Measurements from ENCODE around the gene SP140L. TPM values are rescaled to one million over a fixed set of nuclear protein-coding genes. Genes with fewer than 3 reads are reported as not detected.
"Not testable (repeated sequence)": the region's sequence is repeated elsewhere in the genome, so short reads cannot be mapped to it uniquely, and the experiment has no call there.

Gene SP140L
- total RNA-seq, result 10 to 100 TPM; 18.6 to 23.4 TPM
- long read RNA-seq, transcript SP140L-203 (19 exons, 2,665 nt), result major isoform, 5 of 15 reads
- long read RNA-seq, partial matches to known transcripts, result 2 of 15 reads
- long read RNA-seq, other reads (novel, unspliced or antisense), result 6 of 15 reads

DNA sequence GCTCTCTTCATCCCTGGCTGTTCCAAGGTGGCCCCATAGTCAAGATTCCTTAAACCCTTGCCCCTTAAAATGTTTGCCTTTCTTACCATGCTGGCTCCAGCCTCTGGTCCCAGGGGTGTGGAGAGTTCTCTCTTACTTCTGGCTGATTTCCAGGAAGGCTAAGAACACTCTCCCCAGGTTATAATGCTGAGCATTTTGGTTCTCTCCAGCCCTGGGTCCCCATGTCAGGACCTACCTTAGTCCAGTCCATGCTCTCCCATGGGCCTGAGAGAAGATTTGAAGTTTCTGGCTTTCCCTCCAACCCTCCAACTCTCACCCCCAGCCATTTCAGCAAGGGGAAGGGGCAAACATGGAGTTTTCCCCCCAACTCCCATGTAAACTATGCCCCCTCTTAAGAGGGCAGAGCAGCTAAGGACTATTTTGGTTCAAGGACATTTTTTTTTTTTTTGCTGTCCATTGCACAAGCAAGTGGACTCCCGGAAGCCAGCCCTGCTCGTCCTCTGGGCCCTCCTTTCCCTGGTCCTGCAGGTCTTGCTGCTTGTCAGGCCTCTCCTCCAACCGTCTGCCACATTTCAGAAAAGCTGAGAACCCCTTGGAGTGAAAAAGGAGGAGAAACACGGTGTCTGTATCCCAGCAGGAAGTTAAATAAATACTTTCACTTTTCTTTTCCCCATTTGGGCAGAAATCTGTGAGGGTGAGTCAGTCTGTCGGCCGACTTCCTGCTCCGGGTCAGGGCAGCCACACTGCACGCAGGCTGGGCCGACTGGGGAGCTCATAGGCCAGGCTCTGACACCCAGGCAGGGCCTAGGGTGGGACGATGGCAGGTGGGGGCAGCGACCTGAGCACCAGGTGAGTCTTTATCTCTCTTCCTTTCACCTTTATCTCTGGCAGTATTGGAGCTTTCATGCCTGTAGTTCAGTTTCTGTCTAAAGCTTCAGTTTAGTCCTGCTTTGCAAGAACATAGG is at the start of gene SP140L:
Gene SP140L, plus strand, starts transcription at position 741 of the 965 bp plus-strand sequence. Its CDS starts 77 bp downstream, at position 818.
- intact Hi-C loops (cut with DNase I, micrococcal nuclease), result no loop called here
- ATAC-seq, result peak; percentile 98
- DNase-seq, result peak; percentile 84 to 90

DNA sequence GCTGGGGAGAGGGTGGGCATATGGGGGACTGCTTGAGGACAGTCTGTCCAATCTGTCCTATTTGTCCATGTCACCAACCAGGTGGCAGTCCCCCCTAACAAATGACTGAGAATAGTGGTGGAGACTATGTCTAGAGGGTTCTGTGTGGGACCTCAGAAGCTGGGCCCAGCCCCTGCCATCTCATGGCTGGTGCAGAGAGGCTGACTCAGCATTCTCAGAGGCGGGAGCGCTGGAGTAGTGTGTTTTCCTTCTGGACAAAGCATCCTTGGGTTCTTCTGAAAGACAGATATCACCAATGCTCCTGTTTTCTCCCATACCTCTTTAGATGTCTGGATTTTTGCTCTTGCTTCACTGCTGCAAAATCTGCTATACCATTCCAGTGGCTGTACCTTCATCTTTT is 44.1 kb upstream of the SP140L start:
- no peak for ATAC-seq
- intact Hi-C loops (cut with DNase I, micrococcal nuclease), result no loop called here
- no peak for DNase-seq

DNA sequence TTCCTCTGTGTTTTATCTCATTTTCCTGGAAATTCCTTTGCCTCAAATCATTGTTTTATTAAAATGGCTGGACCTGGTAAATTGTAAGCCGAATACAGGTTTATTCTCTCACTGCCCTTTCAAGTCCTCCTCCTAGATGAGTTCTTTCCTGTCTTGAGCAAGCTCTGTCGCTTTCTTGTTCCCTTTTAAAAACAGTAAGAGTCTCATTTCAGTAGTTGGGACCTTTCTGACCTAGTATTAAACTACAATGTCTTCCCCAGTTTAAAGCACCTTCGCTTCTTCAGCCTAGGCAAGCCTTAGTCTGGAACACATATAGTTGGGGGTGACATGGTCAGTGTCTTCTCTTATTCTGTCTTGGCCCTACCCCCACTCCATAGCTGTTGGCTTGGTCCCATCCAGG is 40.9 kb upstream of the SP140L start:
- DNase-seq (no peak), ATAC-seq (no peak)
- intact Hi-C loops (cut with DNase I, micrococcal nuclease), result no loop called here

DNA sequence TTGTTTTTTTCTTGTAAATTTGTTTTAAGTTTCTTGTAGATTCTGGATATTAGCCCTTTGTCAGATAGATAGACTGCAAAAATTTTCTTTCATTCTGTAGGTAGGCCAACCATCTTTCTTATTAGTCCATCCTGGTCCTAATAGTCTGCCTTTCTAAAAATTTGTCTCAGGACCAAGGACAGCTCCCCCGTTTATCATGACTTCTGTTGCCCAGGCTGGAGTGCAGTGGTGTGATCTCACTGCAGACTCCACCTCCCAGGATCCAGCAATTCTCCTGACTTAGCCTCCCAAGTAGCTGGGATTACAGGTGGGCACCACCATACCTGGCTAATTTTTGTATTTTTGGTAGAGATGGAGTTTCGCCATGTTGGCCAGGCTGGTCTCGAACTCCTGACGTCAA is 37.7 kb upstream of the SP140L start:
- DNase-seq; intact Hi-C loops (cut with DNase I, micrococcal nuclease); ATAC-seq: not testable (repeated sequence)

DNA sequence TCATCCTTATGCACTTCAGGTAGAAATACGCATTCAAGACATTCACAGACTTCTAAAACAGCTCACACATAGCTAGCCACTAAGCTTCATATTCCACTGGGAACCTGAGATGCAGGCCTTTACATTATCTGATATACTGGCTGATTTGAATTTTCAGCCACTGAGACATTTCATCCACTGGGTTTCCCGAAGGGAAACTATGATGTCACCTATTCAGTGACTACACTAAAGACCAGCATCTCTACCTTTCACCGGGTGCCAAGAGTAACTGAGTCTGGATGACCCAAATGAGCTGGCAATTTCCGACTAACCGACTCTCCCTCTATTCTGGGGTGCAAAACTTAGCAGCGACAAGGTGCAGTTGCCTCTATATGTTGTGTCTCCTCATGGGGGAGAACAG is 31.8 kb upstream of the SP140L start:
- ATAC-seq, result no peak
- no peak for DNase-seq
- intact Hi-C loops (cut with DNase I, micrococcal nuclease), result no loop called here

DNA sequence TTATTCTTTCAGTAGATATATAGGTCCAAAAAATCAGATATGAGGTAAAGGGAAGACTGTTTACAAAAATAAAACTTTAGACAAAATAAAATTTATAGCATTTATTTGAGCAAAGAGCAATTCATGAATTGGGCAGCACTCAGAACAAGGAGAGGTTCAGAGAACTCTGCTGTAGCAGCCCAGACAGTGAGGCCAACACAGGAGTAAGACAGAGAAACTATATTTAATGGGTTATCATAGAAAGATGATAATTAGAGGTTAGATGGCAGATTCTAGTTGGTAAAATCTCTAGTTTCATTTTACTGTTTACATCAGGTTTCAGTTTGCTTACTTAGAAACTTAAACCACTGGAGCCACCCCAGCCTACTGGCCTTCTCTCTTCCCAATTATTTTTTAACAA is 30.1 kb upstream of the SP140L start:
- no peak for DNase-seq
- ATAC-seq, result no peak
- intact Hi-C loops (cut with DNase I, micrococcal nuclease), result no loop called here

DNA sequence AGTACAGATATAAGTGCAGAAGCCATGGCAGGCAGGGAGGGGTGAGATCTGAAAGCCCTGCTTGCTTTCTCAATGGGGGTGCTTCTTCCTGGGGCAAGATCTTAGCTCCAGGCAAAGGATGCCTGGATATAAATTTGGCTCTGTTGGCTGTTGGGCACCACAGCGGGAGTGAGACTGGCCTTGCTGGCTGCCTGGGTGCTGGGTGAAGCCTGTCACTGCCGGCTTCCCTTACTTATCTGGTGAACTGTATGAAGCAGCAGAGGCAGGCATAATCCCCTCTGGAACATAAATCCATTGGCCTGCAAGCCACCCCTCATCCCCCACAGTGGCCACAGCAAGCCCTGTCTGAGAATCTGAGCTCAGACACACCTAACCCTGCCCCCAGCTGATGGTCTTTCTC is 27.4 kb upstream of the SP140L start:
- no peak for DNase-seq
- intact Hi-C loops (cut with DNase I, micrococcal nuclease), result no loop called here
- ATAC-seq, result no peak

DNA sequence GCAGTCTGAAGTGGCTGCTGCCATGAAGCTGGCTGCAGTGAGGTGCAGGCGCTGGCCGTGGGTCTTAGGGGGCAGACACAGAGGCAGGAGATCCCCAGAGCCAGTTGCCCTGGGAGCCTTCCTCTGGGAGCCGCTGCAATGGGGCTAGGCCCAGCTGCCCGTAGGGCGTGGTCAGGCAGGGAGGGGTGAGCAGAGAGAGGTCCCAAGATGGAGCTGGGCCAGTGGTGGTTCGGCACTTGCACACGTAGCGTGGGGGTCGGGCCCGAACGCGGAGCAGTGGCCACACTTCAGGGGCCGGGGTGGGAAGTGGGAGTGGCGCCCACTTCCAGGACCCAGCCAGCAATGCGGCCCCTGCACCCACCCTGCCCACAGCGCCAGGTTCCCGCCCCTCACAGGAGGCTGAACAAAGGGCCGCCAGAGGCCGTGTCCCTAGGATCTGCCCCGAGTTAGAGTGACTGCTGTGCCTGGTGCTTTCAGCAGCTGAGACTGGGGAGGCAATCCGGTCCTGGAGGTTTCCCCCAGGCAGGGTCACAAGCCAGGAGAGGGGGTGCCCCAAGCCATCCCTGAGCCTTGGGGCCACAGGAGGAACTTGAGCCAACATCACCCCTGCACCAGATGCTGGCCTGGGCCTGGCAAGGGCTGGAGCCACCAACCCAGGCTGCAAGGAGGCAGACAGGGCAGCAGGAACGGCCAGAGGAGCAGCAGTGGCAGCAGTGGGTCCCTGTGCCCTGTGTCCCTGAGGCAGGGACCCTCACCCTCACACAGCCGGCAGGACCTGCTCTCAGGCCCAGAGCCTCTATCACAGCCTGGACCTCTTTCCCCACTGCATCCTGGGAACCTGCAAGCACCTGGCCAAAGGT is 21.3 kb upstream of the SP140L start:
- DNase-seq (no peak), ATAC-seq (no peak)
- intact Hi-C loops (cut with DNase I, micrococcal nuclease), result no loop called here

DNA sequence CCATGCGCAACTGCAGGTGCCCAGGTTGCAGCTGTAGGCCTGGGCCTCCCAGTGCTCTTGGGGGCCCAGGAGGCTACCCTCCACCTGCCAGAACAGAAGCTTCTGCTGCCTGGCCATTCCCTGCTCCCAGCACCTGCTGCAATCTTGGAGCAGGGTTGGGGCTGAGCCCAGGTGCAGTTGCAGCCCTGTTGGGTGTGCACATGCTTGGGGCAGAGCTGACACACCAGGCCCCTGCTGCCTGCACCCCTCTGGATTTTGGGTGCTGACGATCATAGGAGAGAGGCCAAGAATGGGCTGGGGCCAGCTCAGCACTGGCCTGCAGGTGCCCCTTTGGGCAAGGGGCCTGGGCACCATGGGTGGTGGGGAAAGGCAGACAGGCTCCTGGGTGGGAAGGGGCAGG is 20.5 kb upstream of the SP140L start:
- intact Hi-C loops (cut with DNase I, micrococcal nuclease), result no loop called here
- ATAC-seq (no peak), DNase-seq (no peak)

DNA sequence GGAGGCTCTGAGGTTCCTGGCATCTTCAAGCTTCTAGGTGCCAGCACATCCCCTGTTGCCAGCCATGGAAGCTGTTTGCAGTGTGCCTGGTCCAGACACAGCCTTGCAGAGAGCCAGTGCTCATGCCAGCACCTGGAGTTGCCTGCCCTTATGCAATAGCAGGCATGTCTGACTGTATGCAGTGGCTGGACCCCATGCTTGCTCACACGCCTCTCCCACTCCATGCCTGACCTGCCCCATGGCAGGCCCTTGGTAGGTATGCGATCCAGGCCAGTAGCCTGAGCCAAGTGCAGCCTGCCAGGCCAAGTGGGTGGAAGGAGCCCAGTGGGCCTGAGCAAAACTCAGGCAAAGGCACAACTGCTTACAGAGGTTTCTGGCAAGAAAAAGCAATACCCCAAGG is 19.5 kb upstream of the SP140L start:
- intact Hi-C loops (cut with DNase I, micrococcal nuclease), result no loop called here
- ATAC-seq, result no peak

DNA sequence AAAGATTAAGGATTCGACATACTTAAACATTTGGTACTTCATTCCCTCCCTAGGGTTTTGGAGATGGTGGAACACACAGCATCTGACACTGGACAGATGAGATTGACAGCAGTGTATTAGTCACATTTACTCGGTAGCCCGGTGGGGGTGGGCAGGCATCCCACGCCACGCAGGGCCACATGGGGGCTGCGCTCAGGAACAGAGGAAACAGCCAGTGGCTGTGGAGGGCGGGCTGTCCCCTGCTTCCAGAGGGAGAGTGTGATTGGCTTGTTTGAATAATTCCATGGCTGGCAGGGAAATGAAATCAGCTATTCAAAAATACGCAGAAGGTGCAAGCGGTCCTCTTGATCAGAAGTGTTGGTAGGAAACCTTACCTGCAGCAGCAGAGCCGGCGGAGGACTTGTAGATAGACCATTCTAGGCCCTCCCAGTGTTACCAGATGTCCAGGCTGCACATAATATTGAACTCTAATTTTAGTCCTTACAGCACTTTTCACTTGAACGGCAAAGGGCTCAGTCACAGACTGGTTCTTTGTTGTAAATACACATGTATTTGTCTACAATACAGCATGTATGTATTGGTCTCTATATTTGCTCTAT is 18.5 kb upstream of the SP140L start:
- intact Hi-C loops (cut with DNase I, micrococcal nuclease), result no loop called here
- no peak for DNase-seq
- ATAC-seq, result no peak

More for the DNA sequence above, 19.5 kb upstream of the SP140L start:
- DNase-seq, result no peak

DNA sequence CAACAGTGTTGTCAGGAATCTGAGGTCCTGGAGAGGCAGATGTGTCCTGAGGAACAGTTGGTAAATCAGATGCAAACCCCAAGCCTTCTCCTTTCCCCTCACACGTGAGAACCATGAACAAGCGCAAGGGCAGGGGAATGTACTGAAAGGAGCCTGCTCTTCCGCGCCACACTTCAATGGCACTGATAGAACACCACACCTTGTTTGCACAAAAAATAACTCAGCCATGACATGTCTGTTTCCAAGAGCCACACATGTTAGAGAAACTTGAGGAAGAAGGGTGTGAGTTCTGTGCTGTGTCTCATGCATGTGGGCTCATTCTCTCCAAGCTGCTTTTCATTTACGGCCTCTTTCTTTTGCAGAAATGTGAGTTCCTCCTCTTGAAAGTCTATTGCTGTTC is 16.2 kb upstream of the SP140L start:
- DNase-seq; intact Hi-C loops (cut with DNase I, micrococcal nuclease); ATAC-seq: not testable (repeated sequence)

DNA sequence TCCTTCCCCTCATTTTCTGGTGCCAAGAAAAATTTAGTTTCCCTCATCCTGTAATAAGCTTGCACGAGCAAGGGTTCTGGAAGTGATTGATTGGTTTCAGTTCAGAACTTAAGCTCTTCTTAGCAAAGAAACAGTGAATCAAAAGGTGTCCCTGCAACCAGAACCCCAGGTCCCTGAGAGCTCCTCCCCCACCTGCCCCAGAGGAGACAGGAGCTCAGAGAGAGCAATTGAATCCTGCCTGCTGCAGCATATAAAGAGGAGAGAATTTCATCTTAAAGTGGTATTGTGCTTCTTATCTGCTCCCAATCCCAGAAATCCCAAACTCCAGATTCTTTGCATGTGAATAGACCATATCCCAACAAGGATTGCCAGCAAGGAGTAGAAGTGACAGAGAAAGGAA is 15.4 kb upstream of the SP140L start:
- DNase-seq; ATAC-seq; intact Hi-C loops (cut with DNase I, micrococcal nuclease): not testable (repeated sequence)

DNA sequence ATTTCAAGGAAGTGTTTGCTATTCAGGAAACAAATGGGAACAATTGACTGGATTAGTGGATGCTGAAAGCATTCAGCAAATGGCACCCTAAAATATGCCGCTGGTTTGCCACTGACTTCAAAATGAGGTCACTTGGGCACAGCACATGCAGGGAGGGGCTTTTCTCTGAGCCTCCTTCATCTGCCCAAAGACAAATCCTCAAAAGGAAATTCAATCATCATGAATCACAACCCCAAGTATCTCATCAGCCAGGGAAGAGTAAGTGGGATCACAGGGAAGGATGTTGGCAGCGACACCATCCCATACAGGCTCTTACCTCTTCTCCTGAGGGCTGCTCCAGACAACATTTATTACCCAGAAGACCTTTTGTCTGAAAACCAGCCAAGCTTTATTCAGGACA is 14.4 kb upstream of the SP140L start:
- ATAC-seq, result no peak
- intact Hi-C loops (cut with DNase I, micrococcal nuclease), result no loop called here

DNA sequence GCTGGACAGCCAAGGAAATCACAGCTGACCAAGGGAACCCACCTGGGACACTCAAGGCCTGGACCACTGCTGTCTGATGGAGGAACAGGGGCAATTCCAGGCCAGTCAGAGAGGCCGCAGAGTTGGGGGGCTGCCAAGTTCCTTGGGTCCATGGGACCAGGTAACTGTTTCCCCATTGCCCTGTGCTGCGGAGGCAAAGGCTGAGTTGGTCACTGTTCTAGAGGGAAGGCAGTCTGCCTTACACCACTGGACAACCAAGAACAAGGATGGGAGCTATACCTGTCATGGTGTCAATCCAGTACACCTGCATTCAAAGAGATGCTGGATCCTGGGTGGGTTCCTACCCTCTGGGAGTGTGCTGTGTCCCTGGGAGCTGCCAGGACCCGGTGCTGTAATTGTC is 9.6 kb upstream of the SP140L start:
- intact Hi-C loops (cut with DNase I, micrococcal nuclease), result no loop called here
- DNase-seq, result no peak
- no peak for ATAC-seq

More for the DNA sequence above, 14.4 kb upstream of the SP140L start:
- no peak for DNase-seq

DNA sequence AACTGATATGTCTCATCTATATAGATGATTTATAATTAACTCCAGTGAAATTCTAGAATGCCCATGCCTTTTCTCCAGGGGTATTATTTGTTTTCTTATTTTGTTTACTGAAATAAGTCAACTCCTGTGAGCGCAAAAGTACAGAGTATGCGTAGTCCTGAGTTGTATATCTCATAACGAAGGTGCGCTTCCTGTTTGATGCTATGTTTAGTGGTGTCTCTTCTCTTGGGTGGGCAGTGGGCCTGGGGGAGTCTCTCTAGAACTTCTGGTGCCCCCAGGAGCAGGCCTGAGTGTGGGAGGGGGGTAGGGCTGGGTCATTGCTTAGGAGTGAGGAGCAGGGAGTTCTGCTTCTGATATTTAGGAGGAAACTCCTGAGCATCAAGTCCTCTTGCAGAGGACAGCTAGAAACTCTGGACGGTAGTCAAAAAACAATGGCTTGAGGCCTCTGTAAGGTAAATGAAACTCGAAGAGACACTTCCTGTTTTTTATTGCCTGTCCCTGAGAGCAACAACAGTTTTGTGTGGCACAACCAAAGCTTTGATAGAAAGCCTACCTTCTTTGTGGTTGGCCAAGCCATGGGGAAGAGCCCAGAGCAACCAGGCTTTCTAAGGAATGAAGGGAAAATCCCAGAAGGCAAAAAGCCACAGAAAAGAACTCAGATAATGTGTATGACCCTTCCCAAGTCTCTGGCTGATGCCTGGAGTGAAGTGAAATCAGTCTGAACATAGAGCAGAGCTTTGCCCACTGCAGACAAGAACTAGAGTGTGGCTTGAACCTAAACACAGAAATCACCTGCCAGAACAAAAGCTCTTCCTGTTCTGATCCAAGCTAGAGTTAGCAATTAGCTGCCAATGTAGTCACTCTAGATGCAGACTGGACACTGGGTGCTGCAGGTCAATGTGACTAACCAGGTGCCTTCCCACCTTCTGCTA is 8.5 kb upstream of the SP140L start:
- ATAC-seq, result no peak
- intact Hi-C loops (cut with DNase I, micrococcal nuclease), result no loop called here
- DNase-seq, result no peak

DNA sequence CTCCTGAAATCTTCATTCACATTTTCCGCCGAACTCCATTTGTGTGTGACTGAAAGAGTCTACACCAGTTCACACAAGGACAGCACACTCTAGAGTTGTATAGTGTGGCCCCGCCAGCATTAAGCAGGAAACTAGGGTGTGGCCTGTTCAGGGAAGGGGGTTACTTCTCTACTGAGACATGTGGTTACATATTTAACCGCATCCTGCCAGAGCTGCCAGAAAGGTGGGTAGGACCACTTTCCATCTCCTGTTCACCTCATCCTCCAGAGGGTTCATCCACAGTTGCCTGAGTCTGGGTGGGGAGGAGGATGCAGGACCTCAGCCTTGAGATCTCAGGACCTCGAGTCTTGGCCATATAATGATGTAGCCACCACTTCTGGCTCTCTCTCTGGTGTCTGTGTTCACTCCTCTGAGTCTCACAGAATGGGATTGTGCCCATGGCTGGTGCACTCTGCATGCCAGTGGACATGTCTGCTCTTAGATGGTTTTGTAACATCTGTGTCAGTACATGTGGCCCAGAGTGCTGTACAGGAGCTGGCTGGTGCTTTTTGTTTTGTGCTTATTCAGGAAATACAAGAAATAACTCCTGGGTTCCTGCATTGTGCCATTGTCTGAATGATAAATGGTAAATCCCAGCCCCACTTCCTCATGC is 7.7 kb upstream of the SP140L start:
- intact Hi-C loops (cut with DNase I, micrococcal nuclease), result no loop called here
- peak; percentile 58 for ATAC-seq
- peak in 1 of 2 donors; percentile 30 for DNase-seq

DNA sequence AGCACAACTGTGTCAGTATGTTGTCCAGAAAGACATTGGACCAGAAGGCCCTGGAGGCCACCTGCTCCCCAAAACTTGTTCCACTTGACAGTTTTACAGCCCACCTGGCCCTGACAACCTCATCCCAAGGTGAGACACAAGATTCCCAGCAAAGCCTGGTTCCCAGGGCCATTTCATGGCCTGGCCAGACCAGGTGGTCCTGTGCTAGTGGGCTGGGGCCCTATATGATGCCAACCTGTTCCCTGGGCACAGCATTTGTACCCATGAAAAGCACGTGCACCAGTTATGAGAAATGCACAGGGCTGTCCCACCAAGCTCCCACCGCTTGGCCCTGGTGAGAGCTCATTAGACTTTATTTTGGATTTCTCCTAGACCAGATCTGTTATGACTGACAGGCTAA is 6.0 kb upstream of the SP140L start:
- ATAC-seq, result no peak
- intact Hi-C loops (cut with DNase I, micrococcal nuclease), result no loop called here
- no peak for DNase-seq

Measured in left colon (tissue), 2 donors.